Erythroblast (primary cell): Measurements from ENCODE around the gene FBXO3.

Experiments used
- GATA1 ChIP-seq: IDR thresholded peaks from 2 replicates; pipeline ENCODE4 v1.6.1; 2011; ENCODE audit warnings: low read depth, mild to moderate bottlenecking, control low read depth, low read length, moderate library complexity
- POLR2A ChIP-seq: IDR thresholded peaks from 2 replicates; pipeline ENCODE4 v1.6.1; 2011; ENCODE audit warnings: mild to moderate bottlenecking, low read length

DNA sequence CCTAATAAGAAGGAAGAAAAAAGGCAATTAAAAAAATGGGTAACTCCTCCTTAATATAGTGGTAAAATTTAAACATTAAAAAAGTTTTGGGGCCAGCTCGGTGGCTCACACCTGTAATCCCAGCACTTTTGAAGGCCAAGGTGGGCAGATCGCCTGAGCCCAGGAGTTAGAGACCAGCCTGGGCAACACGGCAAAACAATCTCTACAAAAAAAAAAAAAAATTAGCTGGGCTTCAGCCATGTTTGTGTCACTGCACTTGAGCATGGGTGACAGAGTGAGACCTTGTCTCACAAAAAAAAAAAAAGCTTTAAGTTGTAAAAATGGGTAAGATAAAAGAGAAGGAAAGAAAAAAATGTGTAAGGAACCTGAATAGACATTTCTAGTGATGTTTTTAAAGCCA, 11.3 kb upstream of the FBXO3 start:
- TF ChIP-seq POLR2A (no peak), GATA1 (no peak)
